ENCODE measurements around the gene RNF2.

Gene RNF2

GRCh38 chr1:185091480-185091879, 46.1 kb downstream of the RNF2 start:
- no peak for DNase-seq (ENCODE audit: low read depth in 2 of 3, low spot score in 2 of 3)

- DNase-seq (ENCODE audit: low read depth in 2 of 3, low spot score in 2 of 3), result no peak
Observed at GRCh38 chr1:185094761-185095160, 49.4 kb downstream of the RNF2 start.

GRCh38 chr1:185096531-185096930, 51.2 kb downstream of the RNF2 start:
- DNase-seq (ENCODE audit: low read depth in 2 of 3, low spot score in 2 of 3), result no peak

- DNase-seq (ENCODE audit: low read depth in 2 of 3, low spot score in 2 of 3), result no peak
Observed at GRCh38 chr1:185104083-185104482, 58.7 kb downstream of the RNF2 start.

GRCh38 chr1:185105121-185105520, 59.8 kb downstream of the RNF2 start:
- no peak for DNase-seq (ENCODE audit: low read depth in 2 of 3, low spot score in 2 of 3)

- DNase-seq (ENCODE audit: low read depth in 2 of 3, low spot score in 2 of 3), result no peak
Observed at GRCh38 chr1:185108321-185108720, 63.0 kb downstream of the RNF2 start.

GRCh38 chr1:185110145-185110544, 64.8 kb downstream of the RNF2 start:
- DNase-seq (ENCODE audit: low read depth in 2 of 3, low spot score in 2 of 3), result no peak

- no peak for DNase-seq (ENCODE audit: low read depth in 2 of 3, low spot score in 2 of 3)
Observed at GRCh38 chr1:185111873-185112272, 66.5 kb downstream of the RNF2 start.

- DNase-seq (ENCODE audit: low read depth in 2 of 3, low spot score in 2 of 3), result no peak
Observed at GRCh38 chr1:185112356-185112755, 67.0 kb downstream of the RNF2 start.

- DNase-seq (ENCODE audit: low read depth in 2 of 3, low spot score in 2 of 3), result no peak
Observed at GRCh38 chr1:185129708-185130107, 84.3 kb downstream of the RNF2 start.

- DNase-seq (ENCODE audit: low read depth in 2 of 3, low spot score in 2 of 3), result no peak
Observed at GRCh38 chr1:185132534-185132933, 87.2 kb downstream of the RNF2 start.

- DNase-seq (ENCODE audit: low read depth in 2 of 3, low spot score in 2 of 3), result no peak
Observed at GRCh38 chr1:185137896-185138545, 92.7 kb downstream of the RNF2 start.

- no peak for DNase-seq (ENCODE audit: low read depth in 2 of 3, low spot score in 2 of 3)
Observed at GRCh38 chr1:185139246-185139645, 93.9 kb downstream of the RNF2 start.

- no peak for DNase-seq (ENCODE audit: low read depth in 2 of 3, low spot score in 2 of 3)
Observed at GRCh38 chr1:185144233-185144632, 98.9 kb downstream of the RNF2 start.

GRCh38 chr1:185151215-185151614, 105.9 kb downstream of the RNF2 start:
- DNase-seq (ENCODE audit: low read depth in 2 of 3, low spot score in 2 of 3), result no peak

Data from activated CD8-positive, alpha-beta memory T cell treated with anti-CD3 and anti-CD28 coated beads for 48 hours (primary cell).